Activated CD8-positive, alpha-beta memory T cell treated with anti-CD3 and anti-CD28 coated beads for 4 hours (primary cell): ENCODE data around the gene NOP58.
"Not testable (repeated sequence)": the region's sequence is repeated elsewhere in the genome, so short reads cannot be mapped to it uniquely, and the experiment has no call there.

Experiments used
- DNase-seq, 2 donors: peaks; one replicate each; pipeline ENCODE4 v3.0.0-alpha.2; 2020; ENCODE audit warnings: low read depth in 2 of 2

NOP58 gene

GRCh38 chr2:202306034-202306433 lies 40.5 kb downstream of the NOP58 start:
- DNase-seq: no peak

GRCh38 chr2:202307690-202308089 lies 42.1 kb downstream of the NOP58 start:
- no peak for DNase-seq

- DNase-seq: no peak
Measured at GRCh38 chr2:202311823-202312388, 46.3 kb downstream of the NOP58 start.

DNA sequence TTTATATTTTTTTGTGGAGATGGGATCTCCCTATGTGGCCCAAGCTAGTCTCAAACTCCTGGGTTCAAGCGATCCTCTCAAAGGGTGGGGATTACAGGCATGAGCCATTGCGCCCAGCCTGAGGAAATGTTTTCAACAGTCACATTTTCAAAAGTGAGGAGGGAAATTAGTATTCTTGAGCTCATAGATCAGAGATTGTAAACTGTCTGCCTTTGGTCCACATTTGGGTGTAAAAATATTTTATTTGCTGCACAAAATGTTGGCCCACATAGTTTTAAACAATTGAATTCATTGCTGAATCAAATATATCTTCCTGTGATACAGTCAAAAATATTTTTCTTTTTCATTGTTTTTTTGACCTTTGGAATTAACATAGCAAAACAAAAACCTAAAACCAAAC lies 48.6 kb downstream of the NOP58 start:
- no peak for DNase-seq

DNA sequence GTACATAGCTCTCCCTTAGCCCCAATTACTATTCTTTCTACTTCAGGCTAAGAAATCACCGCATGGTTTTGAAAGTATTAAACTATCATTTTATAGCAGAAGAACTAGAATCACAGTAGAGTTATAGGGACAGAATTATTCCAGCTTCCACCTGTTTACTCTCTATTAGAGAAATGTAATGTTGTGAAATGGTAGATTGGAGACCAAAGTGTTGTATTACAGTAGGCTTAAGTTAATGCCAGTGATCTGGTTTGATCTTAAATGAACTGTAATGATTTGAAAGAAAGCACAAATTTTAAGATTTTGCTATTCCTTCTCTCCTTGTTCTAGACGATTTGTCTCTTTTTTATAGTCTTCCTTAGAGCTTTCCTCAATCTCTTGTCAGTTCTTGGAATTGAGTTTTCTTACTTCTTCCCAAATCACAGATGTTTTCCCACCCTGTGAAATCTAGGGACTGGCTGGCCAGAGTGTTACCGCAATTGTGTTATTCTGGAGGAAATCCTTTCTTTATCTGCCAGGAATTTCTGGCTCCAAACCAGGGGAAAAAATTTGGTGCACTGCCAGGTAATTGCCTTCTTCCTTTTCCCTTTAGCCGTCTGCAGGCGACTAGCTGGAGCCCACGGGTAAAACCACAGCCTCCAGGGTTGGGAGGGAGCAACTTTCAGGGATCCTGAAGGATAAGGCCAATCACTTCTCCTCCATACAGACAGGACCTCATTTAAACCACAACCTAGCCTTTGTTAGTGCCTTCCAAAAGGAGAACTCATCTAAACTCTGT lies 51.7 kb downstream of the NOP58 start:
- DNase-seq: no peak

DNA sequence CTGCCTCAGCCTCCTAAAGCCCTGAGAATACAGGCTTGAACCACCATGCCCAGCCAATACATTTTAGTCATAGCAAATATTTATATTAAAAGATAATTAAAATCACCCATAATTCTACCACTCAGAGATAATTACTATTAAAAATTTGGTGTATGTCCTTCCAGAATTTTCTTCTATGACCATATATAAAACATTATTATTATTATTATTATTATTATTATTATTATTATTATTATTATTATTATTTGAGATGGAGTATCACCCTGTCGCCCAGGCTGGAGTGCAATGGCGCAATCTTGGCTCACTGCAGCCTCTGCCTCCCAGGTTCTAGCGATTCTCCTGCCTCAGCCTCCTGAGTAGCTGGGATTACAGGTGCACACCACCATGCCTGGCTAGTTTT lies 54.8 kb downstream of the NOP58 start:
- not testable (repeated sequence) for DNase-seq

DNA sequence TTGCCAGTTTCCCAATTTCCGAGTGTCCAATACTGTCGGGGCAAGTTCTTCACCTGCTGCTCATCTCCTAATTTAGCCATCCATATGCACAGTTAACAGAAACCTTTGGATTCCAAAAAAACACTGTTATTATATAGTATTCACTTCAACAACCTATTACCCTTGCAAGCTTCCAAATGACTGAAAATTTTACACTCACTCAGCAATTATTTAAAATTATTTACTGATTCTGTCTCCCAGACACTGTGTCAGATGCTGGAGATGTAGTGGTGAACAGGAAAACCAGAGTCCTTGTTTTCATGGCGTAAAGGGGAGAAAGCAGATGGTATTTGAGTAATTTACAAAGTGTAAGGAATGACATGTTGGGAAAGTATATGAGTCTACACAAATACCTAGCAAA lies 56.9 kb downstream of the NOP58 start:
- no peak for DNase-seq

DNA sequence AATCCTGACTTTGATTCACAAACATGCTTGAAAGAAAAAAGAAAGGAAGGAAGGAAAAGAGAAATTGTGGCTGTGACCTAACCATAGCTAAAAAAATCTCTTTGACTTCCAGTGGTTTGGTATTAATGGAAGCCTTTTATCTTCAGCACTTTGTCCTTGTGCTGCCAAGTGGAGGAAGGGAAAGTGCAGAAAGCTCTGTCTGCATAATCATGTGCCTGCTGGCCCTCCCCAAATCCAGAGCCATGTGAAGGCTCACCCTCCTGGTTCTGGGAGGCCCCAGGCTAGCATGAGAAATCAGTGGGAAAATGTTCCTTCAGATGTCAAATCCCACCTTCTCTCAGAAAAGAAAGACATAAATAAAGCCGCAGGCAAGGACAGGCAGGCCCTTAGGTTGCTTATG lies 62.3 kb downstream of the NOP58 start:
- no peak for DNase-seq

DNA sequence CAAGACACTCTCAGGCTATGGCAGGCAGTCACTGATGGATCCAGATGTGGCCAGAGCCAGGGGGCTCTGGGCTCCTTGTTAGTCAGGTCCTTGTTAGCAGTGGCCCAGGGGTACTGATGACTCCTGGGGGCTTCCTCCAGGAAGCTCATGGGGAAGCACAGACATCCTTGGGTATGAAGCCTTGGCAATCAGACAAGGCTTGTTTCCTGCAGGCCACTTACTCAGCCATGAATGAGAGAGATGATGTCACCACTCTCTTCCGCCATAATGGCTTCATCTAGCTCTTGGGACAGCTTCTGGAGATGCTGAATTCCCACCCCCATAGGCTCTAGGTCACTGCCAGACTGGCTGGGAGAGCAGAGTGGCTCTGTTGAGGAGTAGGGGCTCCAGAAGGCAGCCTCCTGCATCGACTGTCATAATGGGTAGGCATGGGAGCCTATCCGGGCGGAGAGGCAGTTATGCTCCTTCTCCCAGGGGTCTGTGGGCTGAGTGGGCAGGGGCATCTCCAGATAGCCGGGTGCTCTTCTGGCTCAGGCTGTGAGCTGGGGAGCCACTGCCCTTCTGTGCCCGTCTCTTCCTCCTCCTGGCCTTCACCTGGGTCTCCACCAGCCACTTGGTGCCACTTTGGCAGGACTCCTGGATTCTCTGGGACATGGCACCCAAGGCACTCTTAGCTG lies 70.4 kb downstream of the NOP58 start:
- DNase-seq: no peak

DNA sequence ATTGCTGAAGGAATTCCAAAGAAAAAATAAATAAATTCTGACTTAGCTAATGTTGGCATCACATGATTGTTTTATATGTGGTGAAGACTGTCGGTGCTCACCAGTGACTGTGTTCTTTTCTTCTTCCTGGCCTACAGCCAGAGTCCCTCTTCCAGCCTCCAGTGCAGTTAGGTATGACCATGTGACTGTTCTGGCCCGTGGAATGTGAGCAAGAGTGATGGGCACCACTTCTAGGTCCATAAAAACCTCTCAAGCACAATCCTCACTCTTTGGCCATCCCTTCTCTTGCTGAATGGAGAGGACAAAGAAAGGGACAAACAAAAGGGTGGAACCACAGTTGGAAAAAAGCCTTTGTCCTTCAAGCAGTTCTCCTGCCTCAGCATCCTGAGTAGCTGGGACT lies 71.6 kb downstream of the NOP58 start:
- DNase-seq: no peak

- no peak for DNase-seq
Measured at GRCh38 chr2:202337706-202338346, 72.3 kb downstream of the NOP58 start.

GRCh38 chr2:202339071-202339870 lies 73.7 kb downstream of the NOP58 start:
- DNase-seq: no peak

GRCh38 chr2:202344178-202344577 lies 78.6 kb downstream of the NOP58 start:
- DNase-seq: no peak

GRCh38 chr2:202346180-202346579 lies 80.6 kb downstream of the NOP58 start:
- no peak for DNase-seq
